Superior temporal gyrus (tissue), 1 donor: ENCODE data around the gene EPN3.

Experiments used
- DNase-seq: peaks from one replicate; pipeline ENCODE4 v3.0.0-alpha.2; 2016; ENCODE audit errors: extremely low spot score

The EPN3 gene

DNA sequence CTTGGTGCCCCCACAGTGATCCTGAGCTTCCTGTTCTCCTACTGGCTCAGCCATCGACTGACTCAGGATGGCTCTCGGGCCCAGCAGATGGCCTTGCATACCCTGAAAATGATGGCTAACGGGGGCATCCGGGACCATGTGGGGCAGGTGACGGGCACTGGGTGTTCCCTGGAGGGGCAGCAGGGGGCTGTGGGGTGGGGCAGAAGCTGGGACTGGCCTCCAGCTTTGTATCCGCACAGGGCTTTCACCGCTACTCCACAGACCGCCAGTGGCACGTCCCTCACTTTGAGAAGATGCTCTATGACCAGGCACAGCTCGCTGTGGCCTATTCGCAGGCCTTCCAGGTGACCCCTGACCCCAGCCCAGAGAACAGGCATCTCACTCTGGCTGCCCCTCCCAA, 17.4 kb downstream of the EPN3 start:
- no peak for DNase-seq

DNA sequence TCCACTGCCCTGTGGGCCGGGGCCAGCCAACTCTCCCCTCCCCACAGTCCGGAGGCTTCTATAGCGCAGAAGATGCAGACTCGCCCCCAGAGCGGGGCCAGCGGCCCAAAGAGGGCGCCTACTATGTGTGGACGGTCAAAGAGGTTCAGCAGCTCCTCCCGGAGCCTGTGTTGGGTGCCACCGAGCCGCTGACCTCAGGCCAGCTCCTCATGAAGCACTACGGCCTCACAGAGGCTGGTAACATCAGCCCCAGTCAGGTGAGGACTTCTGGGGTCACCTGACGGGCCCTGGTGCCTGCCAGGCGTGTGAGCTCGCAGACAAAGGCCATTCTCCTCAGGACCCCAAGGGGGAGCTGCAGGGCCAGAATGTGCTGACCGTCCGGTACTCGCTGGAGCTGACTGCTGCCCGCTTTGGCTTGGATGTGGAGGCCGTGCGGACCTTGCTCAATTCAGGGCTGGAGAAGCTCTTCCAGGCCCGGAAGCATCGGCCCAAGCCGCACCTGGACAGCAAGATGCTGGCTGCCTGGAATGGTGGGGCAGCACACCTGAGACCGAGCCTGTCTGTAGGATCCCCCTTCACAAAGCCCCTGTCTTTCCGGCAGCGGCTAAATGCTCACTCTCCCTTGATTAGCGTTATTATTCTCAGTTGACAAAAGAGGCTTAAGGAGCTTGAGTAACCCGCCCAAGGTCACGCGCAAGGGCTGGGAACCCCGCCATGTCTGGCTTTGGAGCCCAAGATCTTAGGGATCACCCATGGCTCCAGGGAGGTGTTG, 18.3 kb downstream of the EPN3 start:
- peak; percentile 86 for DNase-seq

DNA sequence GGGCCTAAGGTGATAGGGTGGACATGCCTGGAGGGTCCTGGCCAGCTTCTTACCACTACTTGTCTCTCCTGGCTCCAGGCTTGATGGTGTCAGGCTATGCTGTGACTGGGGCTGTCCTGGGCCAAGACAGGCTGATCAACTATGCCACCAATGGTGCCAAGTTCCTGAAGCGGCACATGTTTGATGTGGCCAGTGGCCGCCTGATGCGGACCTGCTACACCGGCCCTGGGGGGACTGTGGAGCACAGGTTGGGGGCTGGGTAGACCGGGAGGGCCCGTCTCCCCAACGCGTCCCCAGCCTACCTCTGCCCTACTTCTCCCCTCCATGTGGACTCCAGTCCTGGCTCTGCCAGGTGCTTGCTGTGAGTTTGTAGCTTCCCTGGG, 18.9 kb downstream of the EPN3 start:
- DNase-seq: no peak

DNA sequence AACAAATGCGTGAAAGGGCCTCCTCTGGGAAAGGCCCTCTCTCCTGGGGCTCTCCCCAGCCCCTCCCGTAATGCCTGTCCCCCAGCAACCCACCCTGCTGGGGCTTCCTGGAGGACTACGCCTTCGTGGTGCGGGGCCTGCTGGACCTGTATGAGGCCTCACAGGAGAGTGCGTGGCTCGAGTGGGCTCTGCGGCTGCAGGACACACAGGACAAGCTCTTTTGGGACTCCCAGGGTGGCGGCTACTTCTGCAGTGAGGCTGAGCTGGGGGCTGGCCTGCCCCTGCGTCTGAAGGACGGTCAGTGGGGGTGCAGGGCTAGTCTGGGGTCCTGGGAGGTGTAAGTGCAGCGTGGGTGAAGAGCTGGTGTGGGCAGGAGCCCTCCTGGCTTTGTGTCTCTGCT, 19.3 kb downstream of the EPN3 start:
- DNase-seq: no peak

DNA sequence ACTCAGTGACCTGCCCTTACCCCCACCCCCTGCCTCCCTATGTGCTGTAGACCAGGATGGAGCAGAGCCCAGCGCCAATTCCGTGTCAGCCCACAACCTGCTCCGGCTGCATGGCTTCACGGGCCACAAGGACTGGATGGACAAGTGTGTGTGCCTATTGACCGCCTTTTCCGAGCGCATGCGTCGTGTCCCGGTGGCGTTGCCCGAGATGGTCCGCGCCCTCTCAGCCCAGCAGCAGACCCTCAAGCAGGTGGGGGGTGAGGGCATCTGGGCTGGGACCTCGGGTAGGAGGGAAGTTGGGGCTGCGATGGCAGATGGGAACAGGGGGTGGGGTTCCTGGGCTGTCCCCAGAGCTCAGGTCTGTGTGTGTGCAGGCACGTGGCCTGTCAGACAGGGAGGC, 21.7 kb downstream of the EPN3 start:
- DNase-seq: no peak

DNA sequence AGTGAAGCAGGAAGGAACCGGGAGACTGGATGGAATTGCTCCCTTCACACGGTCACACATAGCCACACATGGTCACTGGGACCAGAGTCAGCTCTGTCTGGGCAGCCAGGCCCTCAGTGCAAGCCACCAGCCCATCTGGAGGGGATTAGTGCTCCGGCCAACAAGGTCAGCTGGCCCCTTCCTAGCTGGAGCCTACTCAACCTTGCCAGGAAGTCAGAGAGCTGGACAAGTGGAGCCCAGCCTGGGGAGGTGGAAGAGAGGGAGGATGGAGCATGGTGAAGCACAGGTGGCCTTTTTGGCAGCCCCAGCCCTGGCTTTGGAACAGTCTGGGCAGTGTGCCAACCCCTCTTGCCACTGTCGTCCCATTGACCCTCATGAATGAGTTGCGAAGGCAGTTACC, 24.3 kb downstream of the EPN3 start:
- DNase-seq: no peak

DNA sequence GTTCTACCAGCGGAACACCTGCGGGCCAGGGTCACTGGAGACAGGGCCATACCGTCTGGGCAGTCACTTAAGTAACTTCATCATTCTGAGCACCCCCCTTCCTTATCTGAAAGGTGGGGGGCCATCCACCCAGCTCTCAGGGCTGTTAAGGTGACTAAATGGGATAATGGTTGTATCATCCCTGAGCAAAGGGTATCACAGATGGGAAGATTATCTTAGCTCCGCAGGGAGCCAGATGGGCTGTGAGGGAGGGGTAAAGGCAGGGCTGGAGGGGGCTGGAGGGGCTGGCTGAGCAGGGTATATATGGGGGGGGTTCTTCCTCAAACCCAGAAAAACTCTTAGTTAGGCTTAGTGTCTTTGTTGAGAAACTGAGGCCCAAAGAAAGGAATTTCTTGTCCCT, 25.1 kb downstream of the EPN3 start:
- no peak for DNase-seq

DNA sequence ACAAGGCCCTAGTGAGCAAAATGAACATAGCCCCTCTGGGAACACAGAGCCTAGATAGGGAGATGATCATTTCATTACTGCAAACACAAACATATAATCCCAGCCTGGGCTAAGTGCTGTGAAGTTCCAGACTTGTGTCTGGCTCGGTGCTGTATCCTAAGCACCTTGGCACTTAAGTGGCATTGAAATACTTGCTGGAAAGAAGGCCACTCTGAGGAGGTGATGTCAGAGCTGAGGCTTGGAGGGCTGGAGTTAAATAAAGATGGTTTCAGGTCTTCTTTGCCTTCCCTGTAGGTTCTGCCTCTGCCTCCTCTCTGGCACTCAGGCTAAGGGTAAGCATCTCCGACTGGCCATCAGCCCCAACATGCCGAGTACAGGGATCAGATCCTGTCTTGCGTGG, 25.6 kb downstream of the EPN3 start:
- DNase-seq: no peak

DNA sequence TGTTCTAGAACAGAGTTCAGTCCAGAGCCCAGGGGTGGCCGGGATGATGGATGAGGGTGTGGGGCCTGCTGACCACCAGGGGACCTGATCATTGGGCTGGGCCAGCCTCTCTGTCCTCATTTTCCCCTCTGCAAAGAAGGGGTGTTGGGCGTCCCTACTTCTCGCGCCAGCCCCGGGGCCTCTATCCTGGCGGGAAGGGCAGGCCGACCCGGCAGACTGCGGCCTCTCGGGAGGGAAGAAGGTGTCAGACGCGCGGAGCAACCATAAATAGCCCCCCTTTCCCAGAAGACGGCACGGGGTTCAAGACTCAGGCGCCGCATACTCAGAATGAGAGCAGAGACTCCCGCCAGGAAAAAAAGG, 26.0 kb downstream of the EPN3 start:
- DNase-seq: no peak

DNA sequence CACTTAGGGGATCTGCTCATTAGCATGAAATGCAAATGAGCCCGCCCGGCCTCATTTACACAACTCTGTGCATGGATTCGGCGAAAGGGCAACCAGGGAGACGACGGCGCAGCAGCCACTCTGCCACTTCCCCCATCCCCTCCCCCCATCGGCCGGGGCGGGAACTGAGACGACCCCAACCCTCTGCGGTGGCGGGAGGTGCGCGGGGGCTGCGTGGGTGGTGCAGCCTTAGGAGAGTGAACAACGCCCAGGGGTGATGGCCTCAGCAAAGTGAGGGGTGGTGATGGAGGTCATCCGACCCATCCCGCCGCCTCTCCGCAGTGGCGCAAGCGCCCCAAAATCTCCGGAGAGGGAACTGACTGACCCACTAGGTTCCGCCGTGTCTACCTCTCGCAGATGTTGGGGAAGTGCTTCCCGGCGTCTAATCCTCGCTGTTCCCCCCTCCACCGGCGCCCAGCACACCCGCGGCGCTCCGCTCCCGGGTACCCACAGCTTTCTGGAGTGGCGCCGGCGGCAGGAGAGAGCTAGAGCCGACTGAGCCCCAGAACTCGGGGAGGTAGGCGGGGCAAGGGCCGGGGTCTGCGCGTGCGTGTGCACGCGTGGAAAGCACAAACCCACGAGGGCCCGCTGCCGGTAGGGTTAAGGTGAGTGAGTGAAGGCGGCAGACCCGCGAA, 26.5 kb downstream of the EPN3 start:
- no peak for DNase-seq

DNA sequence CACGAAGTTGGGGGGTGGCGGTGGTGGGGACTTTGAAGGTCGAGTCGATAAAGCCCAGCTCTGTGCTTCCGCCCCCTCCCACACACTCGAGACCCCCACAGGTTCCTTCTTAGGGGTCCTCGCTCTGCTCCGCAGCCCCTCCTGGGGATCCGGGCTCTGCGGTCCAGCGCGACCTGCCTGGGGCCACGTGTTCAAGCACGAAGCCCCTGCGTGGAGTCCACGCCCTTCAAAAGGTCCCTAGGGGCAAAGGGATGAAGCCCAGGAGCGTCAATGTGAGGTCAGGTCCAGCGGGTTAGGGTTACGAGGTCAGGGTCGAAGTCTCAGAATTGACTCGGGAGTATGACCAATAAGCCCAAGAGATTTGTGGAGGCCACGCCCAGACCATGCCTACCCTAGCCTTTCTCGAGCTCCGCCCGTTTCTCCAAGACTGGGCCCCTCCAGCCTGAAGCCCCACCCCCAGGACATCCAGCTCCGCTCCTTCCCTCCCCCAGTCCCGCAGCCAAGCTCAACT, 27.2 kb downstream of the EPN3 start:
- DNase-seq: no peak

DNA sequence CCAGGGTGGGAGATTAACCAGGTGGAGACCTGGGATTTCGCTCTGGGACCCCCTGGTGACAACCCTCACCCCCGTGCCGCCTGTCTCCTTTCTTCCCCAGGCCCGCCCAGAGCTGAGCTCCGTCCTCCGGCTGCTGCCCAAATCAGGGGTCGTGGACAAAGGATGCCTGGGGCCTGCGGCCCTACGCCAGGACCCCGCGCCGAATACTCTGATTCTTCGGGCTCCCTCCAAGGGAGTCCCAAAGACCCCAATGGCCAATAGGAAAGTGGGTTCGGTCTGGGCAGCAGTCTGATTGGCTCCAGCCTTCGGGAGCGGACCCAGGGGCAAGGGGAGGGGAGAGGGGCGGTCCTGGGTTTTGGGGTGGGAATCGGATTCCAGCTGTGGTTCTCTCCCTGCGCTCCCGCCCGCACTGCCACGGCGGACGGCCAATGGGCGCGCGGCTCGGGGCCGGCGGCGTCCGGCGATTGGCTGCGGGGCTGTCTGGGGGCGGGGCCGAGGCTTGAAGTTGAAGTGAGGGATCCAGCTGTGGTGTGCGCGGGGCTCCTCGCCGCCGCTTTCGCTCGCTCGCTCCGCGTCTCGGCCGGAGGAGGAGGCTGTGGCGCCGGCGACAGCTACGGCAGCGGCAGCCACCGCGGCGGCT, 27.8 kb downstream of the EPN3 start, which contains the start of gene CACNA1G:
CACNA1G (plus strand) TSS at position 531 of the 640 bp plus-strand sequence. CDS start 745 bp downstream, outside the sequence.
- peak; percentile 76 for DNase-seq

DNA sequence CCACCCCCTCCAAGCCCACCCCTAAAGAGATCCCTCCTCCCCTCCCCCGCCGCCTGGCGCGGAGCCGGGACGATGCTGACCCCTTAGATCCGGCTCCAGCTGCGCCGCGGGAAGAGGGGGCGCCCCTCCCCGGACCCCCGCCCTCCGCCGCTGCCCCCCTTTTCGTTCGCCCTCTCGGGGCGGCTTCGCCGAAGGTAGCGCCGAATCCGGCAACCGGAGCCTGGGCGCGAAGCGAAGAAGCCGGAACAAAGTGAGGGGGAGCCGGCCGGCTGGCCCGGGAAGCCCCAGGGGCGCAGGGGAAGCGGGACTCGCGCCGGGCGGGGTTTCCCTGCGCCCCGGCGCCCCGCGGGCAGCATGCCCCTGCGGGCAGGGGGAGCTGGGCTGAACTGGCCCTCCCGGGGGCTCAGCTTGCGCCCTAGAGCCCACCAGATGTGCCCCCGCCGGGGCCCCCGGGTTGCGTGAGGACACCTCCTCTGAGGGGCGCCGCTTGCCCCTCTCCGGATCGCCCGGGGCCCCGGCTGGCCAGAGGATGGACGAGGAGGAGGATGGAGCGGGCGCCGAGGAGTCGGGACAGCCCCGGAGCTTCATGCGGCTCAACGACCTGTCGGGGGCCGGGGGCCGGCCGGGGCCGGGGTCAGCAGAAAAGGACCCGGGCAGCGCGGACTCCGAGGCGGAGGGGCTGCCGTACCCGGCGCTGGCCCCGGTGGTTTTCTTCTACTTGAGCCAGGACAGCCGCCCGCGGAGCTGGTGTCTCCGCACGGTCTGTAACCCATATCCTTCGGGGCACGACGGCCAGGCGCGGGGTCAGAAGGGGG, 28.6 kb downstream of the EPN3 start:
- DNase-seq: no peak

DNA sequence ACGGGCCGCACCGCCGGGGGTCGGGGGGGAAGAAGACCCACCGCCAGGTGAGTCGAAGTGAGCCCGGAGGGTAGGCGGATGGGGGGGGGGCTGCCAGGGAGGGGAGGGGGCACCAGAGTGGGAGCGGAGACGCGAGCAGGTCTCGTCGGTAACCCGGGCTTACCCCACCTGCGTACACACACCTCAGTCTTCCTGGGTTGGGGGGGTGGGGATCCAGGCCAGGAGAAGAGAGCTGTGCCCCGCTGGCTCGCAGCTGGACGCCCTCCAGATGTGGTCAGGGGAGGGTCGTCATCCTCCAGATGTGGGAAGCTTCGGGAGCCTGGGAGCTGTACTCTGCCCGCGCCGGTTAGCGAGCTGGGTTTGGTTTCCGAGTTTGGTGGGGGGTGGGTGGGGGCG, 29.2 kb downstream of the EPN3 start:
- DNase-seq: no peak

DNA sequence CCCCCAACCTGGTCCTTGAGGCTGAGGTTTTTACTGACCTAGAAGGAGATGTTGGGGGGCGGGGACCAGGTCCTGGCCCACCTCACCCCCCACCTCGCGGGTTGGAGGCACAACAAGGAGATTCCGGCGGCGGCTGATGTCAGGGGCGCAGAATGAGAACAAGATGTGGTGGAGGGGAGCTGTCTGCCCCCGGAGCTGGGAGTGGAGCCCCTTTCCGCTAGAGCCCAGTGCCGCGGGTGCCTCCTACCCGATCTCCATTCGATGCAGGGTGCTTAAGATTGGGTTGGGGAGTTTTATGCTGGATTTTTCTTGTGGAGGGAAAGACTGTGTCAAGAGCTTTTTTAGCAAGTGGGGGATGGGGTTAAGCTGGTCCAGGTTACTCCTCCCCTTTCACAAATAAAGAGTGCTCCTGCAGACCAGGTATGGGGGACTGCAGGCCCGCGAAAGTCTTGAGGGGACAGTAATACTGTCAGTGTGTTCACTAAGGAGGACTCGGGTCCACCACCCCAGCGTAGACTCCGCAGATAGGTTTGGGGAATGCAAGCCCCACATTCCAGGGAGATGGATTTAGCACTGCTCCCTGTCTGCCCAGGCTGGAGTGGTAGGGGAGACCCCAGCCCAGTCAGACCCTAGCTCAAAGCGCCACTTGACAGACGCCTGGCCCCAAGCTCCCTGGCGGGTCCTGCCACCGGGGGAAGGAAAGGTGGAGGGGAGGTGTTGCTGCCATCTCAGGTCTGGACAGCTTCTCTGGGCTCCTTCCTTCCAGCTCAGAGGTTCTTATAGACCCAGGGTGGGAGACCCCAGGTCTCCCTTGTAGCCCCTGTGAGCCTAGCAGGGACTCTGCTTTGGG, 29.9 kb downstream of the EPN3 start:
- no peak for DNase-seq

DNA sequence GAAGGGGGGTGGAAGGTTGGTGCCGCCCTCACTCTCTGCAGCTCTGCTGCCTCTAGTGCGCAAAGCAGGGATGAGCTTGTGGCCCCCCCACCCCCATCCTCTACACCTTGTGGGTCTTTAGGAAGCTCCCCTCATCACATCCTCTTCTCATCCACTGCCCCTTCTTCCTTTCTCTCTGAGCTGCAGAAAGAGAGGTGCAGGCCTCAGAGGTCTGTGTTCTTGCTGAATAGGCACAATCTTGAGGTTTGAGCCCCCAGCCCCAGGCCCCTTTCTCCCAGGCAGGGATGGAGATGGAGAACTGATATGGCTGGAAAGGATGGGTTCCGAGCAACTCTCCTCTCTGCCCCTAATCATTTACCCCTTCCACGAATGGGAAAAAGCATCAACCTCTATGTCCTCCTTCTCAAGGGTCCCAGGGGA, 30.6 kb downstream of the EPN3 start:
- DNase-seq: no peak

DNA sequence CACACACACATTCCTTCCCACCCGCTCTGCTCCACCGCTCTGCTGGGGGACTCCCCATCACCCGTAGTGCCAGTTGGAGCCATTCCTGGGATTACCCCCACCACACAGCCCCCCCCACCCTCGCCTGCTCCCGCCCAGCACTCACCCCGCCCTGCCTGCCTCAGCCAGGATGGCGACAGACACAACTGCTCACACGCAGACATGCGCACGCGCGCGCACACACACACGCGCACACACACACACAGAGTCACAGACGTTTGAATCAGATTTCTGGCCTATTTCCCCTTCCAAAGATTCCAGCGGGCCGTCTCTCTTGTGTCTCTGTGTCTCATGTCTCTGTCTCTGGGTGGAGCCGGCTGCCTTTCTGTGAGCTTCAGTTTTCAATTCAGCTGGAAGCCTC, 32.4 kb downstream of the EPN3 start:
- peak; percentile 44 for DNase-seq

DNA sequence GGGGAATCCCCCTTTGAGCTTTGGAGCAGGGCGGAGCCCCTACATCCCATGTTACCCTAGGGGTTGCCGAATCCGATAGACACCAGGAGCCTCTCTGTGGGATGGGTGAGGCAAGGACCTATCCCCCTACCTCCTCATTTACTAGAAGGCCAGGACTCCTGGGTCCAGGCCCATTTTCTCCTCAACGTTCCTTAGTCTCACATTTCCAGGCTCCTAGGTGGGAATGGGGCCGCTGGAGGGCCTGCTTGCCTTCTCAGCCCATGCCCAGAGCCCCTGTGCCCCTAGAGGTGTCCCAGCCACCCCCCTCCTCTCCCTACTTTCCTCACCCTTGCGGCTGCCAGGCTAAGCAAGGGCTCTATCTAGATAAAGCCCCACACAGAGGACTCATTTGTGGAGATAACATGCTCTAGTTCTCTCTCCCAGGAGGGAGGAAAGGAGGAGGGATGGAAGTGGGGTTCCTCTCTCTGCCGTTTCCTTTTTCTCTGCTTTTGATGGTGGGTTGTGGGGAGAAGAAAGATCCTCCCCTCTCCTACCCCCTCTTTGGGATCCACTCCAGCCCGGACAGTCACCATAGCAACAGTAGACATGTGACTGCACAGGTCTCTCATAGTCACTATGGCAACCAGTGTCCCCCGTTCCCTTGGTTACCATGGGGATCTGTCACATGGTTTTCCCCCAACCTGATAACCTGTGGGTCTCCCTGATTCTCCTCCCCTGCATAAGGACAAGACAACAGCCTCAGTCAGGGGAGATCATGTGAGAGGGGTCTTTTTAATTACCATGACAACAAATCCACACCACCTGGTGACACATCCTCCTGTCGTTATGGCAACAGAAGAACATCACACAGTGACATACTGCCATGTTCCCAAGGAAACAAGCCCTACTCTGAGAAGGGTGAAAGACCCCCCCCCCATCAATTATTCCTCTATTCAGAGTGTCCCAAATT, 33.1 kb downstream of the EPN3 start:
- peak; percentile 80 for DNase-seq

DNA sequence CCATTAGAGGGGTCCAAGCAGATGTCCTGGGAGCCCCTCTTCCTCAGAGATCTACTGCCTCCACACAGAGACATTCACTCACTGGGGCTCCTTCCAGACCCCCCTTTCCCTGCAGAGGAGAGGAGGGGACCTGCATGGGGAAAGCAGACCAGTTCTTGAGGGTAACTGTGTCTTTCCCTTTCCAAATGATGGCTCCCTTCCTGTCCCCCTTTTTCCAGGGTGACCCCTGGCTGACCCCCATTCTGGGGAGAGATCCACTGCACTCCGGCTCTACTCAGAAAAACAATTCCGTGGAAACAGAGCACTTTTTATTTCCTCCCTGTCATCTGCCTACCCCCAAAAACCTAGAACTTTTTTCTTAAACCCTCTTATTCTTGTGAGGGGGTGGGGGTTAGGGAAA, 34.4 kb downstream of the EPN3 start:
- no peak for DNase-seq

DNA sequence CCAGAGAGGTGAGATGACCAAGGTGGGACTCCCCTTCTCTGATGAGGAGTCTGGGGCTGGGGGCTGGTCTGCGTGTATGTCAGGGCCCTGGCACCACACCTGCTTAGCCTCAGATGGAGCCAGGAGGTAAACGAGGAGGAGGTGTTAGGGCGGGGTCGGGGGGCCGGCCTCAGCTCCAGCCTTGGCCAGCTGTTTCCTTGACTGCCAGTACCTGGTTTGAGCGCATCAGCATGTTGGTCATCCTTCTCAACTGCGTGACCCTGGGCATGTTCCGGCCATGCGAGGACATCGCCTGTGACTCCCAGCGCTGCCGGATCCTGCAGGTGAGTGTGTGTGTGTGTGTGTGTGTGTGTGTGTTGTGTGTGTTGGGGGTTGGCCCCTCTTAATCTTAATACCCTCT, 36.1 kb downstream of the EPN3 start:
- DNase-seq: no peak
